ENCODE data around the gene ITGAX. TPM values are rescaled to one million over a fixed set of nuclear protein-coding genes. Genes with fewer than 3 reads are reported as not detected.

Gene ITGAX
- total RNA-seq, 1 donor from 2014 or later: 0.40 TPM

GRCh38 chr16:31430380-31431052 lies 75.5 kb downstream of the ITGAX start:
- peak; percentile 73 for DNase-seq (ENCODE audit: low read depth)

Other genes starting within 250 kb of the ITGAX start
- gene BCKDK, start 246.8 kb upstream of the ITGAX start, total RNA-seq: 158 and 239 TPM in 2 replicates
- gene KAT8, start 237.5 kb upstream of the ITGAX start, total RNA-seq: 46.7 and 53.5 TPM in 2 replicates
- gene PRSS8, start 219.4 kb upstream of the ITGAX start, total RNA-seq: 0.08 TPM in 1 of 2 replicates, not detected in the other
- gene PRSS36, start 205.1 kb upstream of the ITGAX start, total RNA-seq: 0.51 and 1.6 TPM in 2 replicates
- gene FUS, start 175.0 kb upstream of the ITGAX start, total RNA-seq: 14.6 and 18.3 TPM in 2 replicates
- 2.3 and 3.0 TPM in 2 replicates for gene PYCARD, start 152.4 kb upstream of the ITGAX start, total RNA-seq
- 331 and 408 TPM in 2 replicates for gene TRIM72, start 141.1 kb upstream of the ITGAX start, total RNA-seq
- not detected in 2 replicates for gene PYDC1, start 138.0 kb upstream of the ITGAX start, total RNA-seq
- 0.13 and 0.62 TPM in 2 replicates for gene ITGAM, start 95.2 kb upstream of the ITGAX start, total RNA-seq
- not detected in 2 replicates for gene ITGAD, start 38.2 kb downstream of the ITGAX start, total RNA-seq
- gene COX6A2, start 73.2 kb downstream of the ITGAX start, total RNA-seq: 68.6 and 227 TPM in 2 replicates
- 1.8 and 2.2 TPM in 2 replicates for gene ZNF843, start 87.6 kb downstream of the ITGAX start, total RNA-seq
- gene ARMC5, start 104.3 kb downstream of the ITGAX start, total RNA-seq: 17.2 and 21.5 TPM in 2 replicates
- gene TGFB1I1, start 117.0 kb downstream of the ITGAX start, total RNA-seq: 25.4 and 44.5 TPM in 2 replicates
- gene SLC5A2, start 127.9 kb downstream of the ITGAX start, total RNA-seq: 0.05 TPM in 1 of 2 replicates, not detected in the other
- gene RUSF1, start 153.2 kb downstream of the ITGAX start, total RNA-seq: 52.6 and 58.9 TPM in 2 replicates
- not detected in 2 replicates for gene AHSP, start 172.7 kb downstream of the ITGAX start, total RNA-seq

Data from myocyte (in vitro differentiated cells).